Parathyroid adenoma (tissue), 2 donors: ENCODE data around the gene COL4A2.

Experiments
- H2AFZ ChIP-seq: fragments of 300-600 bp; sonication (generic); one replicate; pipeline ENCODE4 v1.7.0; 2017; ENCODE audit warnings: antibody characterized with exemption, mild to moderate bottlenecking
- H3K27ac ChIP-seq: fragments of 300-600 bp; sonication (generic); one replicate; pipeline ENCODE4 v1.7.0; 2017
- H3K27me3 ChIP-seq: fragments of 300-600 bp; sonication (generic); one replicate; pipeline ENCODE4 v1.7.0; 2017; ENCODE audit warnings: low read length; ENCODE audit not compliant: control insufficient read depth, insufficient read depth
- H3K36me3 ChIP-seq: fragments of 300-600 bp; sonication (generic); one replicate; pipeline ENCODE4 v1.7.0; 2017; ENCODE audit warnings: low read length; ENCODE audit not compliant: control insufficient read depth, insufficient read depth
- H3K4me1 ChIP-seq: fragments of 300-600 bp; sonication (generic); one replicate; pipeline ENCODE4 v1.7.0; 2017; ENCODE audit warnings: control low read depth
- H3K4me2 ChIP-seq: fragments of 300-600 bp; sonication (generic); one replicate; pipeline ENCODE4 v1.7.0; 2017; ENCODE audit warnings: low read length
- H3K4me3 ChIP-seq: fragments of 300-600 bp; sonication (generic); one replicate; pipeline ENCODE4 v1.7.0; 2017; ENCODE audit warnings: low read depth, low read length
- H3K79me2 ChIP-seq: fragments of 300-600 bp; sonication (generic); one replicate; pipeline ENCODE4 v1.7.0; 2017; ENCODE audit warnings: control low read depth
- H3K9ac ChIP-seq: fragments of 300-600 bp; sonication (generic); one replicate; pipeline ENCODE4 v1.7.0; 2017; ENCODE audit warnings: mild to moderate bottlenecking
- H3K9me3 ChIP-seq: fragments of 300-600 bp; sonication (generic); one replicate; pipeline ENCODE4 v1.7.0; 2017; ENCODE audit warnings: low read length; ENCODE audit not compliant: control insufficient read depth
- CTCF ChIP-seq: fragments of 300-600 bp; sonication (generic); IDR thresholded peaks from one replicate; pipeline ENCODE4 v1.7.0; 2017; ENCODE audit warnings: antibody characterized with exemption, mild to moderate bottlenecking
- donor health status: primary hyperparathyroidism.

COL4A2 gene

DNA sequence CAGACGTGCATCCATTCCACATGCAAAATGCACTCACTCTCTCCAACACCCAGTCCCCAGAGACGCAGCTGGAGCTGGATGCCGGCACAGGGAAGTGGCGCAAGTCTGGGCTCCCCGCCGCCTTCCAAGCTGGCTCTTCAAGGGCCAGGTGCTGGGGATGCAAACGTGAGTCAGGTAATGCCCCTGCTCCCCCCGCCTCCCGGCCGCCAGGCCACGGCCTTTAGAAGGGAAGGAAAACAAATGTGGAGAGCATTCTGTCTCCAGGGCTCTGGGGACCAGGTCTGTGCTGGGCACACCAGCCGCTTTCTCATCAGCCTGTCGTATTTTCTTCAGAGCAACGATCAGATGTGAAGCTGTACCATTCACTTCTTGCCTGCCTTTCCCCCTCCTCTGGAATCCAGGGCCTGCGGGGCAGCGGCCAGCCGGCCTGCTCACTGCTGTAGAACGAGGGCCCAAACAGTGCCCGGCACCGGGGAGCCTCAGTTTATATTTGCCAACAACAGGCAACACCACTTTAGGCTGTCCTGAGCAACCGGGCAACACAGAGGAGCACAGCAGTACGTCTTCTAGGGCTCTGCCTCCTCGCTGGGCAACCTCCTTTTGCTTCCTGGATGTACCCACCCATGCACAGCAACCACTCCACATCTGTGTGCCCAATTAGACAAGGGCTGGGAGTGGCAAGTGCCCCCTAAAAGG, 250.7 kb downstream of the COL4A2 start:
- no peak overlapping the region for H3K4me3 ChIP-seq
- no peak overlapping the region for H3K9ac ChIP-seq
- no peak overlapping the region for H3K27ac ChIP-seq
- no peaks in the 10 kb centered on the region for H3K27me3 ChIP-seq
- H3K4me1 ChIP-seq: no peaks in the 10 kb centered on the region
- H3K9me3 ChIP-seq: no peaks in the 10 kb centered on the region
- no peaks in the 10 kb centered on the region for H3K36me3 ChIP-seq
- no peak overlapping the region for H2AFZ ChIP-seq
- no peak for TF ChIP-seq CTCF
- no peak overlapping the region for H3K4me2 ChIP-seq
- no peaks in the 10 kb centered on the region for H3K79me2 ChIP-seq

DNA sequence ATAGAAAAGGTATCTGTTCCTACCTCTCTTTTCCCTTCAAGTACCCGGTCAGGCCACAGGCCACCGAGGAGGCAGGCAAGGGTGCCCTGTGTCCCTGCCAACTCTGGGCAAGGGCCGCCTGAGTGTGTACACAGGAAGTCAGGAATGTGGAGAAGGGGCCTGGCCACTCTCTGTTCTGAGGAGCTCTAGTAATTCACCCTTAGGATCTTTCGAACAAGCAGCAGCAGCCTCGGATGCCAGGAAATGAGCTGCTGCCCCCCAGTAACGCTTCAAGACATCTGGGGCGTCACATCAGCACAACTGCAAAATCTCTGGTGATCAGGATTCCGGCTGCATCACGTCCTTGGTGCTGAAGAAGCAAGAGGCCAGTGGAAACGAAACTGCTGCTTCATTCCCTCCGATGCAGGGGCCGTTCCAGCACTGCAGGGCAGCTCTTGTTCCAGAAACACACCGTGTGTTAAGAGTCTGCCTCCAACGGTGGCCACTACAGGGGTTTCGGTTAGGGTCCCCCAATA, 252.4 kb downstream of the COL4A2 start:
- H3K9ac ChIP-seq: no peak overlapping the region
- H3K4me3 ChIP-seq: no peak overlapping the region

DNA sequence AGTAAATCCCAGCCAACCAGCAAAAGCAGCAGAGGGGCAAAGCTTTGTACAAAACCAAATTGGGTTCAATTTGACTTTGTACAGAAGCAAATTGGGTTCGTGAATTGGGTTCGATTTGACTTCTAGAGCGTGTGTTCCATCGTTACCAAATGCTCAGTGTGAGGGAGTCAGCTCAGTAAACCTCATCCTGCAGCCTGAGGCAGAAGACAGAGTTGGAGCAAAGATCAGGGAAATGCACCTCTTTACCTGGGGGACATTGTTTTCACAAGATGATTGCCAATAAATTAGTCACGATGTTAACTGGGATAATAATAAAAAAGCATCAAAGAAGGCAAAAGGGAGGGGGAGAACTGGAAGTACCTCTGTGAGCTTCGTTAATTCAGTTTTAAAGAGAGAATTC, 252.9 kb downstream of the COL4A2 start:
- H3K36me3 ChIP-seq: no peaks in the 10 kb centered on the region
- no peak overlapping the region for H2AFZ ChIP-seq
- H3K9ac ChIP-seq: no peak overlapping the region
- TF ChIP-seq CTCF: no peak
- no peaks in the 10 kb centered on the region for H3K27me3 ChIP-seq
- peak overlapping the region; percentile 95 for H3K4me2 ChIP-seq
- no peaks in the 10 kb centered on the region for H3K79me2 ChIP-seq
- H3K9me3 ChIP-seq: no peaks in the 10 kb centered on the region
- H3K27ac ChIP-seq: peak overlapping the region; percentile 85
- no peak overlapping the region for H3K4me3 ChIP-seq
- H3K4me1 ChIP-seq: no peaks in the 10 kb centered on the region

More for the DNA sequence above, 252.4 kb downstream of the COL4A2 start:
- TF ChIP-seq CTCF: no peak
- Histone ChIP-seq H2AFZ (no peak overlapping the region), H3K79me2 (no peaks in the 10 kb centered on the region), H3K27me3 (no peaks in the 10 kb centered on the region), H3K9me3 (no peaks in the 10 kb centered on the region), H3K27ac (no peak overlapping the region), H3K4me1 (no peaks in the 10 kb centered on the region), H3K4me2 (no peak overlapping the region), H3K36me3 (no peaks in the 10 kb centered on the region)

DNA sequence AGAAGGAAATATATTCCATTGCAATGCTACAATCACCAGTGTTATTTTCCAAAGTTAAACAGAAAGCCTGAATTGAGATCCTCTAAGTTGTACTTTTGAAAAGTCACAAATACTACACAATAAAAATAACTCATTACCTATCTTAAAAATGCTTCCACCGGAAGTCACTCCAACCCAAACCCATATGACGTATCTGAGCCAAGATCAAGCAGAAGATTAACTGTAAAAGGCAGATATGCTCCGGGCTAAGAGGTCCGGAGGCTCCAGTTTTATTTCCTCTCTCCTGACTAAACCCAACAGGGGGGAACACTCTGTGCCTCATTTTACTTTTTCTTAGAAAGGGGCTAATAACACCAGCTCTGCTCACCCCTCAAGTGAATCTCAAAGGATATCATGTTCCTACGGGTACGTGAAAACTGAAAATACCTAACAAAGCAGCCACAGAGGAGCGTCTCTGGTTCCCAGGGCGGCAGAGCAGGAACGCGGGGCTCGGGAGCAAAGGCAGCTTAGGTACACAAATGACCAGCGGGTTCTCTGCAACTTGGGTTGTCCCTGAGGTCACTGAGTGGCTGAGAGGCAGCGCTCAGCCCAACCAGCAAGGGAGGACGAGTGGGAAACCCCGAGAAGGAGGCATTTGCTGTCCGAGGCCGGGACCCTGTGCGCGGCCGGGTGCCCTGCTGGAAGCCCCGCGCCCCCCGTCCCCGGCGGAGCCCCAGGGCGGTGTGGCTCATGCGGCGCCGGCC, 253.7 kb downstream of the COL4A2 start:
- no peaks in the 10 kb centered on the region for H3K36me3 ChIP-seq
- no peaks in the 10 kb centered on the region for H3K4me1 ChIP-seq

More for the DNA sequence above, 253.7 kb downstream of the COL4A2 start:
- Histone ChIP-seq H3K4me3 (peak overlapping the region; percentile 64), H3K79me2 (no peaks in the 10 kb centered on the region), H3K9me3 (no peaks in the 10 kb centered on the region), H3K27me3 (no peaks in the 10 kb centered on the region), H3K4me2 (peak overlapping the region; percentile 95), H3K27ac (peak overlapping the region; percentile 85), H3K9ac (no peak overlapping the region), H2AFZ (peak overlapping the region; percentile 85)
- TF ChIP-seq CTCF: no peak
